Parathyroid adenoma (tissue), 2 donors: ENCODE results near the gene DHFR.
"Not testable (repeated sequence)": the region's sequence is repeated elsewhere in the genome, so short reads cannot be mapped to it uniquely, and the experiment has no call there.

Experiments
- H2AFZ ChIP-seq: fragments of 300-600 bp; sonication (generic); one replicate; pipeline ENCODE4 v1.7.0; 2017; ENCODE audit warnings: antibody characterized with exemption, mild to moderate bottlenecking
- H3K27ac ChIP-seq: fragments of 300-600 bp; sonication (generic); one replicate; pipeline ENCODE4 v1.7.0; 2017
- H3K27me3 ChIP-seq: fragments of 300-600 bp; sonication (generic); one replicate; pipeline ENCODE4 v1.7.0; 2017; ENCODE audit warnings: low read length; ENCODE audit not compliant: control insufficient read depth, insufficient read depth
- H3K36me3 ChIP-seq: fragments of 300-600 bp; sonication (generic); one replicate; pipeline ENCODE4 v1.7.0; 2017; ENCODE audit warnings: low read length; ENCODE audit not compliant: control insufficient read depth, insufficient read depth
- H3K4me1 ChIP-seq: fragments of 300-600 bp; sonication (generic); one replicate; pipeline ENCODE4 v1.7.0; 2017; ENCODE audit warnings: control low read depth
- H3K4me2 ChIP-seq: fragments of 300-600 bp; sonication (generic); one replicate; pipeline ENCODE4 v1.7.0; 2017; ENCODE audit warnings: low read length
- H3K4me3 ChIP-seq: fragments of 300-600 bp; sonication (generic); one replicate; pipeline ENCODE4 v1.7.0; 2017; ENCODE audit warnings: low read depth, low read length
- H3K79me2 ChIP-seq: fragments of 300-600 bp; sonication (generic); one replicate; pipeline ENCODE4 v1.7.0; 2017; ENCODE audit warnings: control low read depth
- H3K9ac ChIP-seq: fragments of 300-600 bp; sonication (generic); one replicate; pipeline ENCODE4 v1.7.0; 2017; ENCODE audit warnings: mild to moderate bottlenecking
- H3K9me3 ChIP-seq: fragments of 300-600 bp; sonication (generic); one replicate; pipeline ENCODE4 v1.7.0; 2017; ENCODE audit warnings: low read length; ENCODE audit not compliant: control insufficient read depth
- TF ChIP-seq, protein P1 (sequence below): fragments of 300-600 bp; sonication (generic); IDR thresholded peaks from one replicate; pipeline ENCODE4 v1.7.0; 2017; ENCODE audit warnings: antibody characterized with exemption, mild to moderate bottlenecking
- donor health status: primary hyperparathyroidism.

The DHFR gene

GRCh38 chr5:80668016-80668969 is 13.5 kb upstream of the DHFR start:
- H3K27ac ChIP-seq: no peak overlapping the region
- no peak overlapping the region for H3K9ac ChIP-seq
- no peaks in the 10 kb centered on the region for H3K36me3 ChIP-seq
- H3K9me3 ChIP-seq: no peaks in the 10 kb centered on the region
- H3K4me3 ChIP-seq: no peak overlapping the region
- no peak overlapping the region for H3K4me2 ChIP-seq
- H3K4me1 ChIP-seq: no peaks in the 10 kb centered on the region
- H2AFZ ChIP-seq: no peak overlapping the region
- peaks cover 3% of the 10 kb centered on the region for H3K79me2 ChIP-seq
- H3K27me3 ChIP-seq: no peaks in the 10 kb centered on the region
- TF ChIP-seq, protein P1, sequence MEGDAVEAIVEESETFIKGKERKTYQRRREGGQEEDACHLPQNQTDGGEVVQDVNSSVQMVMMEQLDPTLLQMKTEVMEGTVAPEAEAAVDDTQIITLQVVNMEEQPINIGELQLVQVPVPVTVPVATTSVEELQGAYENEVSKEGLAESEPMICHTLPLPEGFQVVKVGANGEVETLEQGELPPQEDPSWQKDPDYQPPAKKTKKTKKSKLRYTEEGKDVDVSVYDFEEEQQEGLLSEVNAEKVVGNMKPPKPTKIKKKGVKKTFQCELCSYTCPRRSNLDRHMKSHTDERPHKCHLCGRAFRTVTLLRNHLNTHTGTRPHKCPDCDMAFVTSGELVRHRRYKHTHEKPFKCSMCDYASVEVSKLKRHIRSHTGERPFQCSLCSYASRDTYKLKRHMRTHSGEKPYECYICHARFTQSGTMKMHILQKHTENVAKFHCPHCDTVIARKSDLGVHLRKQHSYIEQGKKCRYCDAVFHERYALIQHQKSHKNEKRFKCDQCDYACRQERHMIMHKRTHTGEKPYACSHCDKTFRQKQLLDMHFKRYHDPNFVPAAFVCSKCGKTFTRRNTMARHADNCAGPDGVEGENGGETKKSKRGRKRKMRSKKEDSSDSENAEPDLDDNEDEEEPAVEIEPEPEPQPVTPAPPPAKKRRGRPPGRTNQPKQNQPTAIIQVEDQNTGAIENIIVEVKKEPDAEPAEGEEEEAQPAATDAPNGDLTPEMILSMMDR: no peak

- no peaks in the 10 kb centered on the region for H3K27me3 ChIP-seq
- H3K27ac ChIP-seq: no peak overlapping the region
- H3K4me1 ChIP-seq: no peaks in the 10 kb centered on the region
- TF ChIP-seq, protein P1: no peak
- H2AFZ ChIP-seq: no peak overlapping the region
- no peak overlapping the region for H3K9ac ChIP-seq
- no peak overlapping the region for H3K4me2 ChIP-seq
- no peaks in the 10 kb centered on the region for H3K9me3 ChIP-seq
- no peaks in the 10 kb centered on the region for H3K36me3 ChIP-seq
- no peaks in the 10 kb centered on the region for H3K79me2 ChIP-seq
- no peak overlapping the region for H3K4me3 ChIP-seq
Observed at GRCh38 chr5:80667384-80667783, 12.6 kb upstream of the DHFR start.

DNA sequence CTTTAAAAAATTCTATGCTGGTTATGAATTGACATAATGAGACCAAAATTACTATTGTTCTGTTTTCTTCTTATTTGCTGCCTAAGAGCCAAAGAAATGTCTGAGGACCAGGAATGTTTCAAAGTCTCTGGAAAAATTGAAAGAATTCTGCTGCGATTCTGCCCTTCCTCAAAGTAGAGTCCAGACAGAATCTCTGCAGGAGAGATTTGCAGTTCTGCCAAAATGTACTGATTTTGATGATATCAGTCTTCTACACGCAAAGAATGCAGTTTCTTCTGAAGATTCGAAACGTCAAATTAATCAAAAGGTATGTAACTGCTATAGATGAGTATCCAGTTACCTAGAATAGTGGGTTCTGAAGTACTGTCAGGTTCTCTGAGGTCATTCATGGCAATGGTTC is 10.3 kb upstream of the DHFR start:
- peaks cover 3% of the 10 kb centered on the region for H3K79me2 ChIP-seq
- no peak overlapping the region for H3K27ac ChIP-seq
- H3K9me3 ChIP-seq: no peaks in the 10 kb centered on the region
- no peak overlapping the region for H3K9ac ChIP-seq
- H2AFZ ChIP-seq: no peak overlapping the region
- TF ChIP-seq, protein P1: no peak
- H3K4me1 ChIP-seq: no peaks in the 10 kb centered on the region
- no peaks in the 10 kb centered on the region for H3K36me3 ChIP-seq
- no peaks in the 10 kb centered on the region for H3K27me3 ChIP-seq
- H3K4me3 ChIP-seq: no peak overlapping the region
- no peak overlapping the region for H3K4me2 ChIP-seq

DNA sequence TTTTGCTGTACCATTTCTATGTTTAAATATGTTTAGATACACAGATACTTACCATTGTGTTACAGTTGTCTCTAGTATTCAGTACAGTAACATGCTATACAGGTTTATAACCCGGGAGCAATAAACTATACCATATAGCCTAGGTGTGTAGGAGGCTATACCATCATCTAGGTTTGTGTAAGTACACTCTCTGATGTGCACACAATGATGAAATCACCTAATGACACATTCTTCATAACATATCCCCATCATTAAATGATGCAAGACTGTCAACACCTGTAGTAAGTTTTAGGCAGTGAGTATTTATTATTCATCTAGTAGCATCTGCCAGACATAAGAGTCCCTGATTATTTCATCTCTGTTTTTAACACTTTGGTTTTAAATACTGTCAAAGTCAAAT is 7.3 kb upstream of the DHFR start:
- Histone ChIP-seq H3K36me3 (no peaks in the 10 kb centered on the region), H3K4me3 (no peak overlapping the region), H3K79me2 (peaks cover 6% of the 10 kb centered on the region), H3K9ac (no peak overlapping the region), H3K27ac (no peak overlapping the region), H3K27me3 (no peaks in the 10 kb centered on the region), H3K4me2 (no peak overlapping the region), H3K4me1 (no peaks in the 10 kb centered on the region), H2AFZ (no peak overlapping the region), H3K9me3 (no peaks in the 10 kb centered on the region)
- TF ChIP-seq, protein P1: no peak

GRCh38 chr5:80660661-80661060 is 5.9 kb upstream of the DHFR start:
- not testable (repeated sequence) for H3K9me3 ChIP-seq, H3K4me3 ChIP-seq, H2AFZ ChIP-seq, H3K4me1 ChIP-seq, H3K36me3 ChIP-seq, H3K9ac ChIP-seq, H3K27me3 ChIP-seq, H3K27ac ChIP-seq, H3K4me2 ChIP-seq, H3K79me2 ChIP-seq
